BE2C (cell line): ENCODE results near the gene CD59.

Experiments used
- DNase-seq: peaks from one replicate; pipeline ENCODE4 v3.0.0-alpha.2; 2020
- H3K27me3 ChIP-seq: fragments of 250-450 bp; sonication (Bioruptor Pico); 2 replicates; pipeline ENCODE4 v1.5.1; 2020; ENCODE audit warnings: mild to moderate bottlenecking
- H3K36me3 ChIP-seq: fragments of 250-450 bp; sonication (Bioruptor Pico); 2 replicates; pipeline ENCODE4 v1.5.1; 2020; ENCODE audit warnings: mild to moderate bottlenecking
- H3K4me1 ChIP-seq: fragments of 250-450 bp; sonication (Bioruptor Pico); 2 replicates; pipeline ENCODE4 v1.5.1; 2020
- H3K4me3 ChIP-seq: 2 replicates; pipeline ENCODE4 v1.5.1; 2011; ENCODE audit warnings: low read depth, low read length
- H3K9me3 ChIP-seq: fragments of 250-450 bp; sonication (Bioruptor Pico); 2 replicates; pipeline ENCODE4 v1.5.1; 2020
- CTCF ChIP-seq: IDR thresholded peaks from 2 replicates; pipeline ENCODE4 v1.5.1; 2012; ENCODE audit warnings: mild to moderate bottlenecking, low read depth, low read length

CD59 gene

GRCh38 chr11:33655842-33656600 lies 80.2 kb downstream of the CD59 start:
- Histone ChIP-seq H3K9me3 (no peaks in the 10 kb centered on the region), H3K4me1 (no peaks in the 10 kb centered on the region), H3K4me3 (no peak overlapping the region), H3K36me3 (no peaks in the 10 kb centered on the region), H3K27me3 (no peaks in the 10 kb centered on the region)
- no peak for DNase-seq
- no peak for TF ChIP-seq CTCF

- H3K4me3 ChIP-seq, result no peak overlapping the region
- no peaks in the 10 kb centered on the region for H3K27me3 ChIP-seq
- no peaks in the 10 kb centered on the region for H3K9me3 ChIP-seq
- DNase-seq, result no peak
- no peaks in the 10 kb centered on the region for H3K36me3 ChIP-seq
- TF ChIP-seq CTCF, result no peak
- no peaks in the 10 kb centered on the region for H3K4me1 ChIP-seq
These were observed 81.6 kb downstream of the CD59 start for GRCh38 chr11:33654594-33654993.
